ENCODE data around the gene YJEFN3.

GRCh38 chr19:19499272-19499995 is 29.3 kb upstream of the YJEFN3 start:
- TF ChIP-seq, protein P1, sequence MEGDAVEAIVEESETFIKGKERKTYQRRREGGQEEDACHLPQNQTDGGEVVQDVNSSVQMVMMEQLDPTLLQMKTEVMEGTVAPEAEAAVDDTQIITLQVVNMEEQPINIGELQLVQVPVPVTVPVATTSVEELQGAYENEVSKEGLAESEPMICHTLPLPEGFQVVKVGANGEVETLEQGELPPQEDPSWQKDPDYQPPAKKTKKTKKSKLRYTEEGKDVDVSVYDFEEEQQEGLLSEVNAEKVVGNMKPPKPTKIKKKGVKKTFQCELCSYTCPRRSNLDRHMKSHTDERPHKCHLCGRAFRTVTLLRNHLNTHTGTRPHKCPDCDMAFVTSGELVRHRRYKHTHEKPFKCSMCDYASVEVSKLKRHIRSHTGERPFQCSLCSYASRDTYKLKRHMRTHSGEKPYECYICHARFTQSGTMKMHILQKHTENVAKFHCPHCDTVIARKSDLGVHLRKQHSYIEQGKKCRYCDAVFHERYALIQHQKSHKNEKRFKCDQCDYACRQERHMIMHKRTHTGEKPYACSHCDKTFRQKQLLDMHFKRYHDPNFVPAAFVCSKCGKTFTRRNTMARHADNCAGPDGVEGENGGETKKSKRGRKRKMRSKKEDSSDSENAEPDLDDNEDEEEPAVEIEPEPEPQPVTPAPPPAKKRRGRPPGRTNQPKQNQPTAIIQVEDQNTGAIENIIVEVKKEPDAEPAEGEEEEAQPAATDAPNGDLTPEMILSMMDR (IDR thresholded peaks at IDR 0.05; ENCODE audit: low read depth, low read length, missing input control): no peak
- no peak for TF ChIP-seq RXRA (IDR thresholded peaks at IDR 0.05)
- TF ChIP-seq YY1 (IDR thresholded peaks at IDR 0.05): no peak
- TF ChIP-seq SP1 (IDR thresholded peaks at IDR 0.05): no peak
